ENCODE results near the gene ROCK2.

GRCh38 chr2:11319939-11320338, 24.5 kb downstream of the ROCK2 start:
- no peak for TF ChIP-seq SIN3A (IDR thresholded peaks at IDR 0.05; ENCODE audit: borderline replicate concordance, insufficient read depth, low read length)
- no peak for TF ChIP-seq POLR2AphosphoS5 (IDR thresholded peaks at IDR 0.05; ENCODE audit: low read depth, low read length)
- no peak for TF ChIP-seq FOXP2 (optimal IDR thresholded peaks at IDR 0.05; ENCODE audit: borderline replicate concordance, extremely low read depth, extremely low read length, insufficient read depth)
- TF ChIP-seq REST (IDR thresholded peaks at IDR 0.05; ENCODE audit: insufficient read depth in 1 of 2, low read depth in 2 of 2, low read length in 2 of 2): no peak

Measured in PFSK-1 (cell line).